Effector memory CD4-positive, alpha-beta T cell (primary cell): ENCODE results near the gene SORCS3.

ENCODE experiments used
- DNase-seq, 3 donors: peaks; one replicate each; pipeline ENCODE4 v3.0.0-alpha.2; 2020
- H3K27ac ChIP-seq: 2 replicates; pipeline ENCODE4 v1.7.0; 2013; ENCODE audit warnings: mild to moderate bottlenecking, low read length, moderate library complexity; ENCODE audit not compliant: insufficient read depth, poor library complexity, severe bottlenecking
- H3K27me3 ChIP-seq: replicated peaks from 2 replicates; pipeline ENCODE4 v1.7.0; 2013; ENCODE audit warnings: mild to moderate bottlenecking, low read length; ENCODE audit not compliant: insufficient read depth, control insufficient read depth, poor library complexity, severe bottlenecking
- H3K36me3 ChIP-seq: 2 replicates; pipeline ENCODE4 v1.7.0; 2013; ENCODE audit warnings: mild to moderate bottlenecking, low read length, moderate library complexity; ENCODE audit not compliant: control insufficient read depth, insufficient read depth
- H3K4me1 ChIP-seq: 2 replicates; pipeline ENCODE4 v1.7.0; 2013; ENCODE audit warnings: low read length, mild to moderate bottlenecking; ENCODE audit not compliant: control insufficient read depth, insufficient read depth, poor library complexity, severe bottlenecking
- H3K4me3 ChIP-seq: 2 replicates; pipeline ENCODE4 v1.7.0; 2013; ENCODE audit warnings: low read length, low read depth, mild to moderate bottlenecking; ENCODE audit not compliant: insufficient read depth, poor library complexity, severe bottlenecking
- H3K9me3 ChIP-seq: 2 replicates; pipeline ENCODE4 v1.7.0; 2013; ENCODE audit warnings: mild to moderate bottlenecking, low read length, moderate library complexity; ENCODE audit not compliant: control insufficient read depth

The SORCS3 gene

GRCh38 chr10:105159268-105159667 is 518.2 kb downstream of the SORCS3 start:
- no peaks in the 10 kb centered on the region for H3K9me3 ChIP-seq
- no peaks in the 10 kb centered on the region for H3K36me3 ChIP-seq
- H3K4me3 ChIP-seq = no peak overlapping the region
- H3K4me1 ChIP-seq = no peaks in the 10 kb centered on the region
- DNase-seq = no peak
- no peak overlapping the region for H3K27ac ChIP-seq
- no peaks in the 10 kb centered on the region for H3K27me3 ChIP-seq

GRCh38 chr10:105161149-105161548 is 520.1 kb downstream of the SORCS3 start:
- no peak overlapping the region for H3K27ac ChIP-seq
- DNase-seq = no peak
- H3K36me3 ChIP-seq = no peaks in the 10 kb centered on the region
- H3K4me3 ChIP-seq = no peak overlapping the region
- no peaks in the 10 kb centered on the region for H3K9me3 ChIP-seq
- no peaks in the 10 kb centered on the region for H3K27me3 ChIP-seq
- H3K4me1 ChIP-seq = no peaks in the 10 kb centered on the region

GRCh38 chr10:105161767-105162166 is 520.7 kb downstream of the SORCS3 start:
- Histone ChIP-seq H3K36me3 (no peaks in the 10 kb centered on the region), H3K27me3 (no peaks in the 10 kb centered on the region)

GRCh38 chr10:105170521-105170920 is 529.4 kb downstream of the SORCS3 start:
- no peaks in the 10 kb centered on the region for H3K36me3 ChIP-seq
- no peaks in the 10 kb centered on the region for H3K27me3 ChIP-seq
- H3K4me1 ChIP-seq = no peaks in the 10 kb centered on the region
- H3K27ac ChIP-seq = no peak overlapping the region
- DNase-seq = no peak
- no peak overlapping the region for H3K4me3 ChIP-seq
- no peaks in the 10 kb centered on the region for H3K9me3 ChIP-seq

More at GRCh38 chr10:105161767-105162166, 520.7 kb downstream of the SORCS3 start:
- no peak for DNase-seq
- H3K9me3 ChIP-seq = no peaks in the 10 kb centered on the region
- no peak overlapping the region for H3K27ac ChIP-seq
- no peaks in the 10 kb centered on the region for H3K4me1 ChIP-seq
- no peak overlapping the region for H3K4me3 ChIP-seq

- no peak for DNase-seq
- Histone ChIP-seq H3K27ac (no peak overlapping the region), H3K27me3 (no peaks in the 10 kb centered on the region), H3K4me3 (no peak overlapping the region), H3K9me3 (no peaks in the 10 kb centered on the region), H3K36me3 (no peaks in the 10 kb centered on the region), H3K4me1 (no peaks in the 10 kb centered on the region)
Measured at GRCh38 chr10:105171945-105172344, 530.9 kb downstream of the SORCS3 start.

- H3K4me1 ChIP-seq = no peaks in the 10 kb centered on the region
- no peaks in the 10 kb centered on the region for H3K36me3 ChIP-seq
- H3K9me3 ChIP-seq = no peaks in the 10 kb centered on the region
- no peak overlapping the region for H3K4me3 ChIP-seq
- no peak for DNase-seq
- H3K27ac ChIP-seq = no peak overlapping the region
- no peaks in the 10 kb centered on the region for H3K27me3 ChIP-seq
Measured at GRCh38 chr10:105181626-105182025, 540.5 kb downstream of the SORCS3 start.

- H3K27me3 ChIP-seq = no peaks in the 10 kb centered on the region
- H3K9me3 ChIP-seq = no peaks in the 10 kb centered on the region
- no peaks in the 10 kb centered on the region for H3K36me3 ChIP-seq
- no peaks in the 10 kb centered on the region for H3K4me1 ChIP-seq
- no peak for DNase-seq
- no peak overlapping the region for H3K27ac ChIP-seq
- H3K4me3 ChIP-seq = no peak overlapping the region
Measured at GRCh38 chr10:105183536-105183935, 542.4 kb downstream of the SORCS3 start.

GRCh38 chr10:105185161-105185560 is 544.1 kb downstream of the SORCS3 start:
- no peaks in the 10 kb centered on the region for H3K27me3 ChIP-seq
- H3K4me1 ChIP-seq = no peaks in the 10 kb centered on the region
- no peak for DNase-seq
- H3K4me3 ChIP-seq = no peak overlapping the region
- H3K36me3 ChIP-seq = no peaks in the 10 kb centered on the region
- H3K9me3 ChIP-seq = no peaks in the 10 kb centered on the region
- H3K27ac ChIP-seq = no peak overlapping the region

GRCh38 chr10:105187243-105187642 is 546.2 kb downstream of the SORCS3 start:
- Histone ChIP-seq H3K9me3 (no peaks in the 10 kb centered on the region), H3K27ac (no peak overlapping the region), H3K36me3 (no peaks in the 10 kb centered on the region), H3K4me3 (no peak overlapping the region), H3K27me3 (no peaks in the 10 kb centered on the region), H3K4me1 (no peaks in the 10 kb centered on the region)
- no peak for DNase-seq

GRCh38 chr10:105188737-105189462 is 547.8 kb downstream of the SORCS3 start:
- no peak for DNase-seq

More at GRCh38 chr10:105188737-105189462, 547.8 kb downstream of the SORCS3 start:
- Histone ChIP-seq H3K27ac (no peak overlapping the region), H3K4me3 (no peak overlapping the region), H3K27me3 (no peaks in the 10 kb centered on the region), H3K4me1 (no peaks in the 10 kb centered on the region), H3K36me3 (no peaks in the 10 kb centered on the region), H3K9me3 (no peaks in the 10 kb centered on the region)
